Measurements from ENCODE around the gene CAPZB. TPM values are rescaled to one million over a fixed set of nuclear protein-coding genes. Genes with fewer than 3 reads are reported as not detected.

Gene CAPZB
- total RNA-seq, 4 donors from 2014 or later, result 127 to 404 (median 136) TPM

- TF ChIP-seq EP300 (IDR thresholded peaks at IDR 0.05; ENCODE audit: low read depth) (no peak), POLR2AphosphoS5 (IDR thresholded peaks at IDR 0.05) (no peak), CTCF (IDR thresholded peaks at IDR 0.05) (no peak), POLR2A (IDR thresholded peaks at IDR 0.05) (no peak)
- Histone ChIP-seq H3K36me3 (no peaks in the 10 kb centered on the region), H3K4me3 (no peak overlapping the region), H3K27ac (peak overlapping the region in 1 of 4 donors; percentile 24), H3K27me3 (no peaks in the 10 kb centered on the region), H3K9me3 (no peaks in the 10 kb centered on the region), H3K4me1 (peaks cover 0 to 29% (median 17%) of the 10 kb centered on the region in 4 donors)
- WGBS, 2 donors (ENCODE audit: low coverage in 1 of 2), result 65 to 79% methylated on average over 8 to 18 of the region's 18 CpGs
- in situ Hi-C loops (cut with MboI; ENCODE audit: low pct_ligation_motif_present in 1 of 4, low pct_unique_long_range_greater_than_20kb in 1 of 4, low sequenced_read_pairs in 3 of 4) (no loop called here), intact Hi-C loops (cut with DNase I; ENCODE audit: low total_unique reads) (no loop called here)
- no peak for DNase-seq
These were observed 118.5 kb downstream of the CAPZB start for GRCh38 chr1:19366599-19367536.

GRCh38 chr1:19365721-19366120 lies 119.6 kb downstream of the CAPZB start:
- no peaks in the 10 kb centered on the region for H3K27me3 ChIP-seq
- H3K36me3 ChIP-seq, result no peaks in the 10 kb centered on the region
- H3K9me3 ChIP-seq, result no peaks in the 10 kb centered on the region
- 80 to 83% methylated on average over 1 to 10 of the region's 10 CpGs for WGBS, 2 donors (ENCODE audit: low coverage in 1 of 2)
- H3K4me3 ChIP-seq, result no peak overlapping the region
- in situ Hi-C loops (cut with MboI; ENCODE audit: low pct_ligation_motif_present in 1 of 4, low pct_unique_long_range_greater_than_20kb in 1 of 4, low sequenced_read_pairs in 3 of 4), result no loop called here
- no peak overlapping the region for H3K27ac ChIP-seq
- DNase-seq, result no peak
- TF ChIP-seq POLR2A (IDR thresholded peaks at IDR 0.05) (no peak), POLR2AphosphoS5 (IDR thresholded peaks at IDR 0.05) (no peak), EP300 (IDR thresholded peaks at IDR 0.05; ENCODE audit: low read depth) (no peak), CTCF (IDR thresholded peaks at IDR 0.05) (no peak)
- intact Hi-C loops (cut with DNase I; ENCODE audit: low total_unique reads), result no loop called here
- H3K4me1 ChIP-seq, result peaks cover 0 to 33% (median 17%) of the 10 kb centered on the region in 4 donors

- Histone ChIP-seq H3K36me3 (no peaks in the 10 kb centered on the region), H3K27me3 (no peaks in the 10 kb centered on the region), H3K4me3 (no peak overlapping the region), H3K4me1 (peaks cover 0 to 28% (median 15%) of the 10 kb centered on the region in 4 donors), H3K27ac (peak overlapping the region in 1 of 4 donors; percentile 7), H3K9me3 (no peaks in the 10 kb centered on the region)
- 86 to 94% methylated on average over 3 to 8 of the region's 8 CpGs for WGBS, 2 donors (ENCODE audit: low coverage in 1 of 2)
- intact Hi-C loops (cut with DNase I; ENCODE audit: low total_unique reads), result no loop called here
- DNase-seq, result no peak
- TF ChIP-seq POLR2A (IDR thresholded peaks at IDR 0.05) (no peak), EP300 (IDR thresholded peaks at IDR 0.05; ENCODE audit: low read depth) (no peak), POLR2AphosphoS5 (IDR thresholded peaks at IDR 0.05) (no peak), CTCF (IDR thresholded peaks at IDR 0.05) (no peak)
- in situ Hi-C loops (cut with MboI; ENCODE audit: low pct_ligation_motif_present in 1 of 4, low pct_unique_long_range_greater_than_20kb in 1 of 4, low sequenced_read_pairs in 3 of 4), result no loop called here
These were observed 121.7 kb downstream of the CAPZB start for GRCh38 chr1:19363536-19364152.

- H3K4me3 ChIP-seq, result no peak overlapping the region
- no peaks in the 10 kb centered on the region for H3K27me3 ChIP-seq
- in situ Hi-C loops (cut with MboI; ENCODE audit: low pct_ligation_motif_present in 1 of 4, low pct_unique_long_range_greater_than_20kb in 1 of 4, low sequenced_read_pairs in 3 of 4), result no loop called here
- no peak for DNase-seq
- intact Hi-C loops (cut with DNase I; ENCODE audit: low total_unique reads), result no loop called here
- no peak overlapping the region for H3K27ac ChIP-seq
- H3K9me3 ChIP-seq, result no peaks in the 10 kb centered on the region
- peaks cover 0 to 13% (median 6%) of the 10 kb centered on the region in 4 donors for H3K4me1 ChIP-seq
- no peaks in the 10 kb centered on the region for H3K36me3 ChIP-seq
- 75 to 83% methylated on average over 8 of the region's 8 CpGs for WGBS, 2 donors (ENCODE audit: low coverage in 1 of 2)
- TF ChIP-seq EP300 (IDR thresholded peaks at IDR 0.05; ENCODE audit: low read depth), result no peak
- no peak for TF ChIP-seq CTCF (IDR thresholded peaks at IDR 0.05)
- TF ChIP-seq POLR2A (IDR thresholded peaks at IDR 0.05), result no peak
- no peak for TF ChIP-seq POLR2AphosphoS5 (IDR thresholded peaks at IDR 0.05)
These were observed 123.7 kb downstream of the CAPZB start for GRCh38 chr1:19361611-19362147.

Measured in transverse colon (tissue), 4 donors.